HG03159 (cell line): ENCODE data around the gene CD247.

ENCODE experiments used
- ATAC-seq: cut with Tn5 transposase; IDR thresholded peaks from one replicate; pipeline ENCODE4 v1.9.1; 2021; ENCODE audit warnings: mild to moderate bottlenecking, moderate library complexity; ENCODE audit not compliant: unreplicated experiment

The CD247 gene

DNA sequence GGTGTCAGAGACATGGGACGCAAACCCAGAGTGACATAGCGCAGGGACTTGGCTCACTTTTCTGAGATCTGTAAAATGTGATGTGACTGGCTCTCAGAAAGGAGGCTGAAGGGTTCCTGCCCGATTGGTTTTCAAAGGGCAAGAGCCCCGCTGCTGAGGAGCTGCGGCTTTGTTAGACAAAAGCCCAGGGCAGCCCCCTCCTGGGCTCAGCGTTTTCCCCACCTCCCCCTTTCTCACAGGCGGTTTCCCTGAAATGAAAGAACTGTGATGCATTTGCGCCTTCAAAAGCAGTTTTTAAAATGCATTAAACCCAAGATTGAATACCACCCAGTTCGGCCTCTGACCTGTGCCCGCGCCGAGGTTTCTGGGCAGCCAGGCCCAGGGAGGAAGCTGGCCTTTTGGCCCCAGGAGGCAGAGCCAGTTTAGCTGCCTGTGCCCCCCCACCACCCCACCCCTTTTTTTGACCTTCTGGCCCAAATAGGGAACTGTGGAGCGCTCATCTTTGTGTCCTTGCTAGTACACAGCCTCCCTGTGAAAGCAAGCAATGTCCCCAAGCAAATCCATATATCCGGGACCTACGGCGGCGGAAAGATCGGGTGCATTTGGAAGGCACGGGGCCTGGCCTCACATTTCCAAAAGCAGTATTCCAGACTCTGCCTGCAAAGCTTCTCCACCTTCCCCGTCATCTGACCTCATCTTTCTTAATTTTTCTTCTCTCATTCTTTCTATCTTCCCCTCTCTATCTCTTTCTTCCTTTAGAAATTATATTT is 28.6 kb downstream of the CD247 start:
- no peak for ATAC-seq

DNA sequence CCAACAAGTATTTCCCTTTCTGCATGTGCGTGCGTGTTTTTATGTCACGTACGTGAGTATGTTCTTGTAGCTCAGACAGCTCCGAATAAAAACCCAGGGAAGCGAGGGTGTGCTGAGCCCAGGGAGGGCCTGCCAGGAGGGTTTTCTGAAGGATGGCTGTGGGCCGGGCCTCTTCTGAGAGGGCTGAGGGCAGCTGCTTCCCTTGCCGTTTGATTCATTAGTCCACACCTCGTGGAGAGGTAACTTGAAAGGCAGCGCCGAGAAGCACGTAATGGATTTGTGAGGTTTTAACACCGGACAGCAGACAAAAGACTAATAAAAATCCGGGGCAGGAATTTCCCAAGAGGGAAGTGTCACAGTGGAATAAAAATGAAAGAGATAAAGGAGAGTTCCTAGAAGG is 29.5 kb downstream of the CD247 start:
- ATAC-seq: no peak

DNA sequence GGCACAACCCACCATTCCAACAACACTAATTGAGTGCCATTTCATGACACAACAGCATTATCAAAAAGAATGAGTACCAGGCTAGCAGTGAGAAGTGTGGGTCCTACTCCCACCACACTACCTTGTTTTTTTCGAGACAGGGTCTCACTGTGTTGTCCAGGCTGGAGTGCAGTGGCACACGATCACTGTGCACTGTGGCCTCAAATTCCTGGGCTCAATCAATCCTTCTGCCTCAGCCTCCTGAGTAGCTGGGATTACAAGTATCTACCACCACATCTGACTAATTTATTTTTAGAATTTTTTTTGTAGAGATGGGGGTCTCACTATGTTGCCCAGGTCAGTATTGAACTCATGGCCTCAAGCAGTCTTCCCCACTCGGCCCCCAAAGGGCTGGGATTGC is 30.7 kb downstream of the CD247 start:
- no peak for ATAC-seq

DNA sequence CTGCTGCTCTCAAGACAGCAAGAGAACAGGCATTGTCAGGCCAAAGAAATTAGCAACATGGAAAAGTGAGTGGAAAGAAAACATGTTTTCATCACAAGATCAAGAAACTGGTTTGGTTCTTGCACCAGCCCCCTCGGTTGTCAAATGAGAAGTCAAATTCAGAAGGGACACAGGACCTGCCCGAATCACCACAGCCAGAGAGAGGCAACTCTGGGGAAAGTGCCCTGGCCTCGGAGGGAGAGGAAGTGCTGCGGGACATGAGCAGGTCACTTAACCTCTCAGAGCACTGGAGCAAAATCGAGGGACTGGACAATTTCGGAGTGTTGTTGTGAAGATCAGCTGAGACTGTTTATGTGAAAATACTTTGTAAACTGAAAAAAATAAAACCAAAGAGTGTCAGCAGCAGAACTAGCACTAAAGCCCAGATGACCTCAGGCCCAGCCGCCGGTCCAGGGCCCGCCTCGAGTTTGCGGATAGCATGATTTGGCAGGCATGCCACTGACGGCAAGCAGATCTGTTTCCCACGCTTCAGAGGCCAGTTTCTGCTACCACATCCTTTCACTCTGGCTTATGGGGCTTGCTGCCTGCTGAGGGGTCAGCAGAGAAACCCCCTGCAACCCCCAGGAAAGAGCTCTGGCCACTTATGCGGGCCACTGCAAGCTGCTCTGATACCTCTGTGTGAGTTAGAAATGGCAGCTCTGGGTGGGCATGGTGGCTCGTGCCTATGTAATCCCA is 32.1 kb downstream of the CD247 start:
- ATAC-seq: no peak

DNA sequence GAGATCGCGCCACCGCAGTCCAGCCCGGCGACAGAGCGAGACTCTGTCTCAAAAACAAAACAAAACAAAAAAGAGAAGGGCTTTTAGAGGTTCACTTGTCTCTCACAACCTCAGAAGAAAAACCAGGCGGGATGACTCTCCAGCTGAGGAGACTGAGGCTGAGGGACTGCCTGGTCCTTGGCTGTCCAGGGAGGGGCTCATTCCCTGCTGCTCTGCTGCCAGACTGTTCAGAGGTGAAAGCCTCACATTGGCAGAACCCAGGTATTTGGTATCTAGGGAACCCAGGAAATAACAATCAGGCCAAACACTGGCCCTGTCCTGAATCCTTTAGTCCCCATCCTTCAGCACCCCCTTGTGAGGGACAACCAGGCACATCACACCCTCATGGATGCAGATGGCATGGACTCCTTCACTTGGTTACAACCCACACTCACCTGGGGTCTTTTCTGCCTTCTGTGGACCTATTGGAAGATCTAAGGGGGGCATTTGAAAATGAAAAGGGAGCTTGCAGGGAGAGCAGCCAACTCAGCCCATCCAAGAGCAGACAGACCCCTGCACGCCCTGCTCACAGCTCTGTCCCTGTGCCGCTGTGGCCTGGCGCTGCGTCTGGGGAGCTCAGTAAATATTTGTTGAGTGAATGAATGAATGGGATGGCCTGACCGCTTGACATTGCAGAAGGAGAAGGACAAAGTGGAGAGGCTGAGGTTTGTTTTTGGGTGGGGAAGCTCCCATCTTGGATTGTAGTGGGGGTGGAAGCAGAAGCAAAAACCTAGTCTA is 33.4 kb downstream of the CD247 start:
- no peak for ATAC-seq

DNA sequence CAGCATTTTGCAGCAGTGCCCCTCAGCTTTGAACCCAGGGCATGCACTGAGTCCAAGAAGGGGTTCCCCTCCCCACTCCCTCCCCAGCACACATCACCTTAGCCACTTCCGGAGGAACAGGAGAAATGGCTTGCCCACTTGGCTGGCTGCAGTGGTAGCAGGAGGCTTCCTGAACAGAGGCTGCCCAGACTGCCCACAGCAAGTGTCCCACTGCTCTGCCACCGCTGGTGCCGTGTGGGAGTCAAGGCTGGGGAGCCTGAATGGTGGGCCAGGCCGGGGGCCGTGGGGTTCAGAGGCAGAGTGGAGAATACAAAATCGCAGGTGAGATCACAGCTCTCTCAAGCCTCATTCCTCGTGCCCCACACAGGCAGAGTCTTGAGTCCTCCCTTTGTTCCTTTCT is 34.5 kb downstream of the CD247 start:
- no peak for ATAC-seq

DNA sequence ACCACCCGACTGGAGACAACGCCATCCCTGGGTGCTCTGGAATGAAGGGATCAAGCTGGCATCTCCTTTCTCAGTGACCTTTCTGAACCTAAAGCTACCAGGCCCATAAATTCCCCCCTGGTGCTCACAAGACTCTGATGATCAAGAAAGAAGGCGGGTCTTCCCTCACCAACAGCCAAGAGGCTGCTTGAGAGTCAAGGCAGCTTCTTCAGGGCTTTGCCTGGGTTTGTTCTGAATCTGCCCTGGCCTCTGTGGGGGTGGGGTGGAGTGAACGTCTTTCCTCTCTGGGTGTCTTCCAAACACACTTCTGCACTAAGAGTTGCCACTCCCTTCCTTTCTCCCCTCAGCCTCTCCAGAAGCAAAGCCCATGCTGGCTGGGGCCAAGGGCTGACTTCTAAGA is 36.1 kb downstream of the CD247 start:
- no peak for ATAC-seq

- no peak for ATAC-seq
These were observed 38.9 kb downstream of the CD247 start for GRCh38 chr1:167479331-167479979.

DNA sequence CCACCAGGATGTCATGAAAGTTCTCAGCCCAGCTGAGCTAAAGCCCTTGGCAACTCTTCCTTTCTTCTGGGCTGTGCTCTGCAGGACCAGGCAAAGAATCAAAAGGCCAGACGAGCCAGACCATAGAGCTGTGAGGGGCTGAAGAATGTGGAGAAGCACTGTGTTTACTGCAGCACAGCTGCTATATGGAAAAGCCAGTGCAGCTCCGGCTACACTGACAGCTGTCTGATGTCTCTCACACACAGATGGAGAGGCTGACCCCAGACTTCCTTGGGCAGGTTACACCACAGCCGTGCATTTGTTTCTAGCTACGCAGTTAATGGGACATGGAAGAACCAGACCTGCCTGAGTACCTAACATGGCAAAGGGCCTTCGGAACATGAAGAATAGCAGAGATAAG is 40.3 kb downstream of the CD247 start:
- no peak for ATAC-seq

DNA sequence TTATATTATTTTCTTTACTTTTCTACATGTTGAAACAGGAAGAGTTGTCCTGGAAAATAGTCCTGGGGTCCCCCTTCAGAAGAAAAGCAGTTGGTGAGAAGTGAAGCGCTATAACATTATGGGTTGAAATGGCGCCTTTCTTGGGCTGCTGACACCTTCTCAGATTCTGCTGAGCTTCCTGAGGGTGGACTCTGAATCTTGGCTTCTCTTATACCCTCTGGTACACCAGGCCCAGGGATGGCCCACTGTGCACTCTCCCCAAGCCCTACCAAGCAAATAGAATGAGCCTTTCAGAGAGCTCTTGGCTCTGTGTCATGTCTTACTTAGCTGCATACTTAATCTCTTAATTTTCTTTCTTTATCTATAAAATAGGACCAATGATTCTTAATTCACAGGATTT is 42.3 kb downstream of the CD247 start:
- no peak for ATAC-seq

GRCh38 chr1:167474191-167474641 is 44.1 kb downstream of the CD247 start:
- ATAC-seq: no peak

- no peak for ATAC-seq
These were observed 44.6 kb downstream of the CD247 start for GRCh38 chr1:167473761-167474160.

DNA sequence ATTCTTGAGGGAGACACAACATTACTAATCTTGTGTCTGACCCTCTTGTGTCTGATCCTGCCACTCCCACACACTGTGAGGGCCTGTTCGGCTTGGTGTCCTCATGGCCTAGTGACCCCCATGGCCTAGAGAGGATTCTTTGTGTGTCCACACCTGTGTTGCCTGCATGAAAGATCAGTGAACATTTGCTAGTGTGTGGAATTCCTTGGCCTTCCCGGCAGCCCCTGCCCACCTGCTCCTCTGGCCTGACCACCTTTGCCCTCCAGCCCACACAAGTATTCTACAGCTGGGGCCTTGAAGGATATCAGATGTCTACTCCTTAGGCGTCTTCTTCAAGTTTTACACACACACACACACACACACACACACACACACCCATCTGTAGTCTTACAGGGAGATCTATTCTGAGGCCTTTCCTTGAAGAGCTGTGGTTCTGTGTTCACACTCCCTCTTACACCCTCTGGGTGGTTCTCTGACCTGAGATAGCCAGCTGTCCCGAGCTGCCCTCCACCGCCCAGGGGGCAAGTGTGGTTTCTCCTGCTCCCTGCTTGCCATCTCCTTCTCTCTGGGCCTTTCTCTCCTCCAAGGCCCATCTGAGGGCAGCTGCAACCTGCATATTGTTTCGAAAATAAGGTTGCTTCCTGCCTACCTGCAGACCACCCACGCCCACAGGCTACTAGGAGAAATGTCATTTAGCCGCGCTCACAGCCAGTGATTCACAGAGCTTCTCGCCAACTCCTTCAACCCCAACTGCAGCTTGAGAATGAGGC is 45.4 kb downstream of the CD247 start:
- no peak for ATAC-seq

DNA sequence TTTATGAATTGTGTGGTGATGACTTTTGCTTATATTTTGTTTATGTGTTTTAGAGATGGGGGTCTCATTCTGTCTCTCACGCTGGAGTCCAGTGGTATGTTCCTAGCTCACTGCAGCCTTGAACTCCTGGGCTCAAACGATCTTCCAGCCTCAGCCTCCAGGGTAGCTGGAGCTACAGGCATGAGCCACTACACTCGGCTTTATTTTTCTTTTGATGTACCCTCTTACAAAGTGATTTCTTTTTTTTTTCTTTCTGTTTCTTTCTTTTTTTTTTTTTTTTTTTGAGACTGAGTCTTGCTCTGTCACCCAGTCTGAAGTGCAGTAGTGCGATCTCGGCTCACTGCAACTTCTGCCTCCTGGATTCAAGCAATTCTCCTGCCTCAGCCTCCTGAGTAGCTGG is 46.8 kb downstream of the CD247 start:
- no peak for ATAC-seq

GRCh38 chr1:167469280-167469965 is 48.9 kb downstream of the CD247 start:
- no peak for ATAC-seq

- no peak for ATAC-seq
These were observed 50.6 kb downstream of the CD247 start for GRCh38 chr1:167467752-167468151.

DNA sequence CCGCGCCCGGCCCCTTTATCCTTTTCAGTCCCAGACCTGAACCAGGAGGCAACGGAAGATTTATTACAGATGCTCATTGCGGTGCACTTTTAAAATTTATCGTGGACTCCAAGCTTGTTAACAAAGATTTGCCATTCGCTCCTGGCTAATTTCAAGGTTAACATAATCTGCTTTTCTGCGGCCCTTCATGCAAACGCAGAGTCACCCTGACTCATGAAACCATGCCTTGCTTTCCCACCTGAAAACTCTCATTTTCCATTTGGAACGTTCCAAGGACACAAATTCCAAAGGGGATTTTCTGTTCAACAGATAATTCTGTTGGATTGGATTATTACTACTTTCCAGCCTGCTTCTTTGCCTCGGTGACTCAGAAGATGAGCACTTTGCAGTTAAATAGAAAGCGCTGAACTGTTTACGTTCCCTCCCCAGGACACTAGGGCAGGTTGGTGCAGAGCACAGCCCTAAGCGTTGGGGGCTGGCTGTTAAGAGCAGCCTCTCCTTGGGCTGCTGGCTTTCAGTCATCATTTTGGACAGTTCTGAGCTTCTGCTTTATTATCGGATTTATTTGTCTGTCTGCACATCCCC is 51.1 kb downstream of the CD247 start:
- ATAC-seq: no peak

DNA sequence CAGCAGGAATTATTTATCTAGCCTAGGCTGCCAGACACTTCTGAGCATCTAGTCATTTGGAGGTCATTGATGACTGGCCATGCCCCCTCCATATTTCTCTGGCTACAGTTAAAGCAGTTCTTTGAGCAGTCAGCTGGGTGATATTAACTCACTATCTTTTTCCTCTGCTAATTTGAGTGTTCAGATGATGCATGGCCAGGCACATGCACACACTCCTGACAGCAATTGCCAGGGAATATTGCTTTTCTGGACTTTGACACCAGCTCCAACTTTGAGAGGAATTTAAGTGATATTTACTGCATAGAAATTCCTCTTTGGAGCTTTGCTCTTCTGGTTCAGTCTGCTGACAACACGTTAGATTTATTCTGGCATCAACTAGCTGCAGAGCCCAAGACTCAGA is 52.6 kb downstream of the CD247 start:
- no peak for ATAC-seq

DNA sequence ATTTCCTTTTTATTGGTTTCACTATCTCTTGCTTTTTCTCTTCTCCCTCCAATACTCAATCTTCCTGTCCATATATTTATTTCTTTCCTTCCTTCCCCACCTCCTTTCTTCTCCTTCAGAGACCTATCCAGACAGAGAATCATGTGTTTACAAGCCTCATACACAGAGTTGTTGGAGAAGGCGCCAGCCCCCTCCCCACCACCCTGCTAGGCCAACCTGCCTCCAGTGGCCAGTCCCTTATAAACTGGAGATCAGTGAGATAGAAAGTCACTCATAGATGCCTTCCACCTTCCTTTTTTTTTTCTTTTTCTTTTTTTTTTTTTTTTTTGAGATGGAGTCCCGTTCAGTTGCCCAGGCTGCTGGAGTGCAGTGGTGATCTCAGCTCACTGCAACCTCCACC is 53.3 kb downstream of the CD247 start:
- ATAC-seq: no peak
